Activated CD4-positive, alpha-beta T cell treated with anti-CD3 and anti-CD28 coated beads, Interleukin-2, amount 50 U/mL, for 24 hours (primary cell): ENCODE data around the gene TCAP.
"Not testable (repeated sequence)": the region's sequence is repeated elsewhere in the genome, so short reads cannot be mapped to it uniquely, and the experiment has no call there.

Experiments
- DNase-seq, 2 donors: peaks; one replicate each; pipeline ENCODE4 v3.0.0-alpha.2; 2020; ENCODE audit warnings: low read depth in 1 of 2, low spot score in 1 of 2

The TCAP gene

DNA sequence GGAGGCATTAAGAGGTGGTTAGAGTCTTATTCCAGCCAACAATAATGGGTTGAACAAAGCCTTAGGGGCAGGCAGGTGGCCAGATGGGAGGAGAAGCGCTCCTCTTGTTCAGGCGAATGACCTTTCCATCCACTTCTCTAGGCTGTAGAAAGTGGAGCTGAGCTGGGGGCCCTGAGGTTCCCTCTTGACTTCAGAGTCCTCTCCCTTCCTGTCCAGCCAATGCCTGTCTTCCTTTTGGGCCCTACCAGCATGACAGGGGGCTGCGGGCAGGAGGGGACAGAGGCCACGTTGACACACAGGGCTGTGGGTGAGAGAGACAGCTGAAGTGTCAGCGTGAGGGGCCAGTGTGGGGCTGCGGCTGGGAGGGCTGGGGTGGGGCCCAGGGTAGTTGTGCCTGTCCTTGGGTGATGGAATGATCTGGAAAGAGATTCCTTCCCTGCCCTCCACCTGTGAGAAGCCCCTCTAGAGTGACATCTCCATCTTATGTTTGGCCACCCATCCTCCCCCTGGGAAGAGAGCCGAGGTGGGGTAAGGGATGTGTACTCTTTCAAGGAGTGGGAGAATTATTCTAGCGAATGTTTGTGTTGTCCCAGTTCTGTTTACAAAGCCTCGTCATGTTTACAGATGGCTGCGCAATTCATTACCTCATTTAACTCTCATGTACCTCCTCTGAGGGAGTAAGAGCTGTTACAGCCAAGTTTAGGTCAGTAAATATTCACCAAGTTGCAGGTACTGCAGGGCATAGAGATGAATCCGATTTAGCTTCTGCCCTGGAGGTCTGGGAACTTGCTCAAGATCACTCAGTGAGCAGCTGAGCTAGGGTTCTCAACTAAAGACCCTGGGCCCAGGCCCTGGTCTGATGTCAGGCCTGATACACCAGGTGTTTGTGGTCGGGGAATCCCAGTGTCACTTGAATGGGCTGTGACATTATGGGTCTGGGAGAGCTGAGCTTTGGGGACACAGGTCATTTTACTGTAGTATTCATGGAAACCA, 38.0 kb downstream of the TCAP start:
- DNase-seq, result no peak

GRCh38 chr17:39703913-39704312, 38.8 kb downstream of the TCAP start:
- DNase-seq, result no peak

DNA sequence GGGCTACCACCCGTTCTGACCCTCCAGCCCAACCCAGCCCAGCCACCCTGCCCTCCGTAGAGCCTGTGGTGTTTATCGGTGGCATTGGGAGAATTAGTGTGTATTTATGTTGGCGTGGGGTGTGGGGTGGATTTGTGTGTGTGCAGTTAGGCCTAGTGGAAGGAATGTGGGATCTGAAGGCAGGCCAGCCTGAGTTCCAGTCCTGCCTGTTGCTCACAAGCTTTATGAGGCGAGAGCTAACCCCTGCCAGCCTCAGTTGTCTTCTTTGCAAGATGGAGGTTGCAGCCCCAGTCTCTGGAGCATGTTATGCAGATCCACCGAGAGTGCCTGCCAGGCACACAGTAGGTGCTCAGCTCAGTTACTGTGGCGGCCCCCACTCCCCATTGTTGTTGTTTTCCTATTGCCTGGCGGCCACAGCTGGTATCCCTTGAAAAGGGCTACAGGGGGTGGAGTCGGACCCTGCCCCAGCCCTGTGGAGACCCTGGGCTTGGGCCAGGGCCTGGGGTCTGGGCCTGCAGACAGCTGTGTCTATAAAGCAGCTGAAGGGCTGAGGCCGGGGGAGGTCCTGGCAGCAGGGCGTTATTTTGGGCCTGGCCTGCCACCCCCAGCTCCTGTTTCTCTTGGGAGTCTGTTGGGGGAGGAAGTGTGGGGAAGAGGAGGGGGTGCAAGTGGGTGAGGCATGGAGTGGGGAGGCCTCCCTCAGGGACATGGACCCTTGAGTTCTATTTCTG, 39.8 kb downstream of the TCAP start:
- DNase-seq, result no peak

DNA sequence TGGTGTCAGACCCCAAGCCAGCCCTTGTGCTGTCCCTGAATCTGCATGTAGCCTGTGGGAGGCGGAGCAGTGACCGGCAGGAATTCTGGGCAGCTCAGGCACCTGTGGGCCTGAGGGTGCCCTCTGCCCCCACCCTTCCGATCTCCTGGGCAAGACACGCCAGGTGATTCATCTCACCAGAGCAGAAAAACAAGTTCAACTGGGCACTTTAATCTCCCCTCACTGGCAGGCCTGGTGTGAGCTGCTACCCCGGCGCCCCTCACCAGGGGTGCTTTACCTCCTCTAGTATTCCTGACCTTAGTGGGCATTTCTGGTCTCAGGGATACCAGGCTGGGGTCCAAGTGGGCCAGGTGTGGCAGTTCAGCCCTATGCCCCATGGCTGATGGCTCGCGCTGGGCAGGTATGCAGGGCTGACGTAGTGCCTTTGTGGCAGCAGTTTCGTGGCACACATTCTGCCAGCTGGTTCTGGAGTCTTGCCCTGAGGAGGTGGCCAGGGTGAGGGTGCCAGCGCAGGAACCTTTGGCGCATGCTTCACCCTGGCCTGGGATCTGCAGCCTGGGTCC, 40.7 kb downstream of the TCAP start:
- DNase-seq, result no peak

DNA sequence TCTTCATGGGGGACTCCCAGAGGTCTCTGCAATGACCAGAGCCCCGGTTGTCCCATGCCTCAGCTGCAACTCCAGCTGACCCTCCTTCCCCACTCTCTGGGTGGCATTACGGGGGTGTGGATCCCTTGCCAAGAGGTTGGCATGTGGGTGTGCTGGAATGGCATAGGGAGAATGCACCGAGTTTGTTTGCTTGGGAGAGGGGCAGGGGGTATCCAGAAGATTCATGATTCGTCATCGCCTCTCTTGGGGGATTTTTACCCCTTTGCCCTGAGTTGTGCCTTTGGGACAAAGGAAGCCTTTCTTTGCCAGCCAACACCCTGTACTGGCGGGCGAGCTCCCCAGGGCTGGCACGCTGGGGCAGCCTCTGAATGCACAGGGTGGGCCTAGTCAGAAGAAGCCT, 41.2 kb downstream of the TCAP start:
- no peak for DNase-seq

DNA sequence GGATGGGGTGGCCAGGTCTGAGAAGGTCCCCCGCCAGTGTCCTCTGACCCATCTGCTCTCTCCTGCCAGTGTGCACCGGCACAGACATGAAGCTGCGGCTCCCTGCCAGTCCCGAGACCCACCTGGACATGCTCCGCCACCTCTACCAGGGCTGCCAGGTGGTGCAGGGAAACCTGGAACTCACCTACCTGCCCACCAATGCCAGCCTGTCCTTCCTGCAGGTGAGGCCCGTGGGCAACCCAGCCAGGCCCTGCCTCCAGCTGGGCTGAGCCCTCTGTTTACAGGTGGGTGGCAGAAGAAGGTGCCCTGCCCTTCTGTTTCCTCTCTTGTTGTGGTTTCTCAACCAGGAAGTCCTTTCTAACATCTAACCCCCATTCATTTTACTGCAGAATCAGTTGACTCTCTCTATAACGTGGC, 41.8 kb downstream of the TCAP start:
- DNase-seq, result no peak

DNA sequence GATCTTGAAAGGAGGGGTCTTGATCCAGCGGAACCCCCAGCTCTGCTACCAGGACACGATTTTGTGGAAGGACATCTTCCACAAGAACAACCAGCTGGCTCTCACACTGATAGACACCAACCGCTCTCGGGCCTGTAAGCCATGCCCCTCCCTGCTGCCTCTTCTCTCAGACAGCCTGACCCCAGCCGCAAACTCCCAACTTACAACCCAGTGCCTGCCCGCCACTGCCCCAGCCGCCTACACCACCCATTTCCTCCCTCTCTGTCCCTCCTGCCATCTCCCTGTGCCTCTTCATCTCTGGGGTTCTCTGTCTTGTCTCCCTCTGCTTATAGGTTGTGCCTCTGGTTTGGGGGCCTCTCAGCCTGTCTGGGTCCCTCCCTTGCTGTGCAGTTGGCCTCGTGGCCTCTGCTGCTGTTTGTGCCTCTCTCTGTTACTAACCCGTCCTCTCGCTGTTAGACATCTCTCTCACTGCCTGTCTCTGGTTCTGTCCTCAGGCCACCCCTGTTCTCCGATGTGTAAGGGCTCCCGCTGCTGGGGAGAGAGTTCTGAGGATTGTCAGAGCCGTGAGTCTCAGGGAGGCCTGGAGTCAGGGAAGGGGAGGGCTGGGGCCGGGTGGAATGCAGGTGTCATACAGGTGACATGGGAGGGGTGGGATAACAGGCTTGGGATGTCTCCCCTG, 44.3 kb downstream of the TCAP start:
- no peak for DNase-seq

- no peak for DNase-seq
Observed at GRCh38 chr17:39709998-39710964, 45.1 kb downstream of the TCAP start.

GRCh38 chr17:39711071-39711470, 45.9 kb downstream of the TCAP start:
- not testable (repeated sequence) for DNase-seq

DNA sequence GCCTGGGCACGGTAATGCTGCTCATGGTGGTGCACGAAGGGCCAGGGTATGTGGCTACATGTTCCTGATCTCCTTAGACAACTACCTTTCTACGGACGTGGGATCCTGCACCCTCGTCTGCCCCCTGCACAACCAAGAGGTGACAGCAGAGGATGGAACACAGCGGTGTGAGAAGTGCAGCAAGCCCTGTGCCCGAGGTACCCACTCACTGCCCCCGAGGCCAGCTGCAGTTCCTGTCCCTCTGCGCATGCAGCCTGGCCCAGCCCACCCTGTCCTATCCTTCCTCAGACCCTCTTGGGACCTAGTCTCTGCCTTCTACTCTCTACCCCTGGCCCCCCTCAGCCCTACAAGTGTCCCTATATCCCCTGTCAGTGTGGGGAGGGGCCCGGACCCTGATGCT, 46.7 kb downstream of the TCAP start:
- DNase-seq, result no peak

GRCh38 chr17:39714234-39714633, 49.1 kb downstream of the TCAP start:
- DNase-seq, result no peak

DNA sequence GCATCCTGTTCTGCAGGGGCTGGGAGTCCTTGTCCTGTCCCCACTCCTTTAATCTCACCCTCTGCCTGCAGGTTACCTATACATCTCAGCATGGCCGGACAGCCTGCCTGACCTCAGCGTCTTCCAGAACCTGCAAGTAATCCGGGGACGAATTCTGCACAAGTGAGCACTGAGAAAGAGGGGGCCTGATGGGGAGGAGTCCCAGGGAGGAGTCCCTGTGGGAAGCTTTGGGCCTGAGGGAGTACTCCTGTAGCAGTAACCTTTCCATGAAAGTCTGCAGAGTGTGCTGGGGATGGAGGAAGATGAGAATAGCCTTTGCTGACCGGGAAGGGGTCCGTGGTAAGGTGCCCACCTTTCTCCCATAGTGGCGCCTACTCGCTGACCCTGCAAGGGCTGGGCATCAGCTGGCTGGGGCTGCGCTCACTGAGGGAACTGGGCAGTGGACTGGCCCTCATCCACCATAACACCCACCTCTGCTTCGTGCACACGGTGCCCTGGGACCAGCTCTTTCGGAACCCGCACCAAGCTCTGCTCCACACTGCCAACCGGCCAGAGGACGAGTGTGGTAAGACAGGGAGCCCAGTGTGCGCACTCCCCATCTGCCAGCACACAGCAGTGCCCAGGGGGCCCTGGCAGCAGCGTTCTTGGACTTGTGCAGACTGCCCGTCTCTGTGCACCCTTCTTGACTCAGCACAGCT, 50.4 kb downstream of the TCAP start:
- DNase-seq, result no peak
